ENCODE results near the gene AK5. TPM values are rescaled to one million over a fixed set of nuclear protein-coding genes. Genes with fewer than 3 reads are reported as not detected.
A peak's percentile ranks its signal among the peaks of the same experiment; 100 is the strongest.

AK5 gene, protein sequence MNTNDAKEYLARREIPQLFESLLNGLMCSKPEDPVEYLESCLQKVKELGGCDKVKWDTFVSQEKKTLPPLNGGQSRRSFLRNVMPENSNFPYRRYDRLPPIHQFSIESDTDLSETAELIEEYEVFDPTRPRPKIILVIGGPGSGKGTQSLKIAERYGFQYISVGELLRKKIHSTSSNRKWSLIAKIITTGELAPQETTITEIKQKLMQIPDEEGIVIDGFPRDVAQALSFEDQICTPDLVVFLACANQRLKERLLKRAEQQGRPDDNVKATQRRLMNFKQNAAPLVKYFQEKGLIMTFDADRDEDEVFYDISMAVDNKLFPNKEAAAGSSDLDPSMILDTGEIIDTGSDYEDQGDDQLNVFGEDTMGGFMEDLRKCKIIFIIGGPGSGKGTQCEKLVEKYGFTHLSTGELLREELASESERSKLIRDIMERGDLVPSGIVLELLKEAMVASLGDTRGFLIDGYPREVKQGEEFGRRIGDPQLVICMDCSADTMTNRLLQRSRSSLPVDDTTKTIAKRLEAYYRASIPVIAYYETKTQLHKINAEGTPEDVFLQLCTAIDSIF
- 1 to 10 TPM in 1 of 2 donors, under 1 TPM in 1; 0.77 to 2.9 TPM for total RNA-seq
- long read RNA-seq, partial matches to known transcripts: 0 of 2 reads
- long read RNA-seq, other reads (novel, unspliced or antisense): 2 of 2 reads

DNA sequence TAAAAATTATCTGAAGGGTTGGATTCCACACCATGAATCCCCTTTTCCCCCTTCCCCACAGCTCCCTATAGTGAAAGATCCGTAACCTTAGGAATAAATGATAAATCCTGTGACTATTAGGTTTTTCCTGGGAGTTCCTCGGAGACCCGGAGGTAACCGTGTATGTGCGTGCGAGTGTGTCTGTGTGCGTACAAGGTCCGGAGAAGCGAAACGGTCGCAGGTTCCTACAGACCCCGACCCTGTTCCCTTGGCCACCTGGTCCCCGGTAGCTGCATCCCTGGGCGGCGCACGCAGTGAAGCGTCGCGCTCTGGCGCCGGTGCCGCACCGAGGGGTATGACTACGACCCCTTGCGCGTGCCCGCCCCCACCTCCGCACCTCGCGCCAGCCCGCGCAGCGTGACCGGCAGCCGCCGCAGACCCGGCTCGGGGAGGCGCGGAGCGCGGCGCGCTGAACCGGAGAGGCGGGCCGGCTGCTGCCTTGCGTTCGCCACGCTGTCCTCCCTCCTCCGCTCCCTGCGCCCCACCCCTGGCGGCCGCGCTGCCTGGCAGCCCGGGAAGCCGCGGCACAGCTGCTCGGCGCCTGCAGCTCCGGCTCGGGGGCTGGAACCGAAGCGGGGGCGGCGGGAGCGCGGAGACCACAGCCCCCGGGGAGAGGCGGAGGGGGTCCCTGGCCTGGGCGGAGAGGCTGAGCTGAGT lies at the start of gene AK5:
Gene AK5 (plus strand): TSS at position 529 of the 696 bp plus-strand sequence. CDS start 295 bp downstream, outside the sequence.
- DNase-seq (peak; percentile 51), ATAC-seq (peak; percentile 88 to 97)
- intact Hi-C loops (cut with DNase I): no loop called here

DNA sequence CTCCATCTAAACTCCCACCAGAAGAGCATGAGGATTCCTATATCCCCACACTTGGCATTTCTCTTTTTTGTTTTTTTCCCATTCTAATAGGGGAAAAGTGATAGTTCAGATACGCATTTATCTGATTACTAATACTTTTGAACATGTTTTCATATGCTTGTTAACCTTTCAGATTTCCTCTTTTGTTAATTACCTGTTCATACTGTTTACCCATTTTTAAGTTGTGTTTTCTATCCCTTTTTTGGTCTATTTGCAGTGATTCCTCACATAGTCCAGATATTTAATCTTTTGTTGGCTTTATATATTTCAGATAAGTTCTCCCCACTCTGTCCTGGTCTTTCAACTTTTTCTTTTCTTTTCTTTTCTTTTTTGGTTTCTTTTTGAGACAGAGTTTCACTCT lies 49.0 kb upstream of the AK5 start:
- DNase-seq (no peak), ATAC-seq (no peak)
- intact Hi-C loops (cut with DNase I): no loop called here

DNA sequence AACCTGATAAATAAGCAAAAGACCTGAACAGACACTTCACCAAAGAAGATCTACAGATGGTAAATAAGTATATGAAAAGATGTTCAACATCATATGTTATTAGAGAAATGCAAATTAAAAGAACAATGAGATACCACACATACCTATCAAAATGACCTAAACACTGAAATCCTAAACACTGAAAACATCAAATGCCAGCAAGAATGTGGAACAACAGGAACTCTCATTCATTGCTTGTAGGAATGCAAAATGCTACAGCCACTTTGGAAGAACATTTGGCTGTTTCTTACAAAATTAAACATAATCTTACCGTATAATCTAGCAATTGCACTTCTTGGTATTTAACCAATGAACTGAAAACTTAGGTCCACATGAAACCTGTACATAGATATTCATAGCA lies 47.7 kb upstream of the AK5 start:
- intact Hi-C loops (cut with DNase I): no loop called here
- DNase-seq (no peak), ATAC-seq (no peak)

DNA sequence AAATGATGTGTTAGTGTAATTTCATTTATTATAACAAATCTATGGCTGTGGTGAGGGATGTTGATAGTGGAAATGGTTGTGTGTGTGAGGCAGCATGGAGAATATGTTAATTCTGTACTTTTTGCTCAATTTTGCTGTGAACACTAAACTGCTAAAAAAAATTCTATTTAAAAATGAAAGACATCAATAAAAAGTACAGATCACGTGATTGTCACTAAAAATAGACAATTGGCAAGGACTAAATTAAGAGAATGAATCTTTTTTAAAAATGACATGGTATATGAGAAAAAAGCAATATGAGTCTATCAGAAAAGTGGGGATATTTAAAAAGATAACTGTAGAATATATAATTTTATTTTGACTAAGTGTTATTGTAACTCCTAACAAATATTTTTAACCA lies 46.9 kb upstream of the AK5 start:
- intact Hi-C loops (cut with DNase I): no loop called here
- no peak for ATAC-seq

DNA sequence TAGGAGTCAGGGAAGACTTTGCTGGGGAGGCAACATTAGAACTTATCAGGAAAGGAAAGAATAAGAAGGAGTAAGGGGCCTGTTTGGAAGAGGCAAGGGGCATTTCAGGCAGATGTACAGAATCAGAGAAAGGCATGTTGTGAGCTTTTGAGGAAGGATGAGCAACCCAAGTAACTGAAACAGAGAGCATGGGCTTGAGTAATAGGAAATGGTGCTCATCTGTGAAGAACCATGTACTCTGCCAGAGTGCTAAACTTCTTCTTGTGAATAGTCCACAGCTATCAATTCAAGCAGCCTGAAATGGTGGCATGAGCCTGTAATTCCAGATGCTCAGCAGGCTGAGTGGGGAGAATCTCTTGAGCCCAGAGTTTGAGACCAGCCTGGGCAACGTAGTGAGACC lies 43.4 kb upstream of the AK5 start:
- no peak for DNase-seq
- intact Hi-C loops (cut with DNase I): no loop called here
- ATAC-seq: no peak

More for the DNA sequence above, 46.9 kb upstream of the AK5 start:
- no peak for DNase-seq

DNA sequence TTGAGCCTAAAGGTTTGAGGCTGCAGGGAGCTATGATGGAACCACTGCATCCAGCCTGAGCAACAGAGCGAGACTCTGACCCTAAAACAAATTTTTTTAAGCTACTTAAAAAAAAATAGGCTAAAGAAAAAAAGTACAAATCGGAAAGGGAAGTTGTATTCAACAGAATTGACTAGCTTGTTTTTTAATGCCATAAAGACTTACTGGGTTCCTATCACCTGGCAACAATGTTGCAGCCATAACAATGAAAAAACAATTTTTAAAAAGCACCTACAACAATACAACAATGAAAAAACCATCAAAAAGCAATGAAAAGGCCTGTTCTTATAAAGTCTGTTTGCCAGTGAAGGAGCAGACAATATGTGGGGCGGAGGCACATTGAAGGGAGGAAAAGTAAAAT lies 42.5 kb upstream of the AK5 start:
- DNase-seq: no peak
- no peak for ATAC-seq
- intact Hi-C loops (cut with DNase I): no loop called here

DNA sequence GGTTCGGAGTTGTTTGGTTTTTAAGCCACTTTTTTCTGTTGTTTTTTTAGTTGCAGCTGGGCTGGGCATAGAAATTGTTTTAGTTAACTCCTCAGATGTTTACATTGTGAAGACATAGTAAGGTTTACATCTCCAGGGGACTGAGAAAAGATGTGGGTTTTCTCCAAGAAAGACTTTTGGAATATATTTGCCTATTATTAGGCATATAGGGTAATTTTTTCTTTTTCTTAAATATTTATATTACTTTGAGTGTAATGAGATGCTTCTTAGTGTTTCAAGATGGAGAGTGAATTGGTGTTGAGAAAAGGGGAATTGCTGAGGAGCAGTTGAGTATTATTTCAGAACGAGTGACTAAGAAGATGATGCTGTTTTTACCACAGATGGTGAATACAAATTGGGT lies 36.0 kb upstream of the AK5 start:
- DNase-seq: no peak
- ATAC-seq: no peak
- intact Hi-C loops (cut with DNase I): no loop called here

DNA sequence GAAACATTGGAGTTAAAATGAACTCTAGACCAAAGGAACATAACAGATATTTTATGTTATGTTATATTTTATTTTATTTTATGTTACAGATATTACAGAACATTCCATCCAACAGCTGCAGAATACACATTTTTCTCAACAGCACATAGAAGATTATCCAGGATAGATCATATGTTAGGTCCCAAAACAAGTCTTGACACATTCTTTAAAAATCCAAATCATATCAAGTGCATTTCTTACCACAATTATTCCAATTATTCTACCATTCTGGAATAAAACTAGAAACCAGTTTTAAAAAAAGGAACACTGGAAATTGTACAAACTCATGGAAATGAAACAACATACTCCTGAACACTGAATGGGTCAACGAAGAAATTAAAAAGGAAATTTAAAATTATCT lies 31.7 kb upstream of the AK5 start:
- intact Hi-C loops (cut with DNase I): no loop called here
- ATAC-seq (no peak), DNase-seq (no peak)

DNA sequence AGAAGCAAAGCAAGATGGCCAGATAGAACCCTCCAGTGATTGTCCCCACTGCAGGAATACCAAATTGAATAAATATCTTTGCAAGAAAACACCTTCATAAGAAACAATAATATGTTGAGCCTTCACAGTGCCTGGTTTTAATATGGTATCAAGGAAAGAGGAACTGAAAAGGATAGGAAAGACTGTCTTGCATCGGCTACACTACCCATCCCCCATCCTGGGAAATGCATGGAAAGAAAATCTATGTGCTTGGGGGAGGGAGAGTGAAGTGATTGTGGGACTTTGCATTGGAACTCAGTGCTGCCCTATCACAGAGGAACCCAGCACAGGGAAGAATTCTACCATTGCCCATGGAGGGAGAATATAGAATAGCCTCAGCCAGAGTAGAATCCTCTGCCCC lies 28.6 kb upstream of the AK5 start:
- intact Hi-C loops (cut with DNase I): no loop called here

DNA sequence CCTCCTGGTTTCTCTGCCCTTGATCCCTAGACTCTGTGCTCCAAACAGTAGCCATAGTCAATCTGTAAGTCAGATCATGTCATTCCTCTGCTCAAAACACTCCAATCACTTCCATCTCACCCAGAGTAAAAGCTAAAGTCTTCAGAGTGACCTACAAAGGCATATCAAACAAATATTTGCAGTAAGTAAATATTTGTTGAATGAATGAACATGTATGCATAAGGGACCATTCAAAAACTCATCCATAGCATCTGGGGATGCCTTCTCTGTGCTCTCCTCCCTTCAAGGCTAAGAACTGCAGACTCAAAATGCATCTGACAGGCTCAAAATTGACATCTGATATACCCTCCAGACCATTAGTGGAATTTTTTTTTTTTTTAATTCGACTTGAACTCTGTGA lies 18.1 kb upstream of the AK5 start:
- ATAC-seq (no peak), DNase-seq (no peak)
- intact Hi-C loops (cut with DNase I): no loop called here

More for the DNA sequence above, 28.6 kb upstream of the AK5 start:
- ATAC-seq (no peak), DNase-seq (no peak)

DNA sequence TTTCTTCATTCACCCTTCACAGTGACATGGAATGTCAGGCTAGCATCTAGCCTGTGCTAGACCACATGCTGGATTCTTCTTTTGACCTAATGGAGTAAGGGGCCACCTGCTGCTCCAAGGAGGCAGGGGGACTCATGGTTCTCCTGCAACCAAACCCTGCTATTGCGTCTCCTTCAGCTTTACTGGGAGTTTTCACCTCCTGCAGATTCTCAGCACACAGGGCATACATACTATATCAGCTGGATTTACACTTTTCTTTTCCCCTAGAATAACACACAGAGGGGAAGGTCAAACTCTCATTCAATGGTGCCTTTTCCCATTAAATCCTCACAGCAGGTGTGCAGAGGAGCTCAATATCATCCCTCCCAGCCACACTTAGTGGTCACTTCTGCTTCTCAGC lies 16.6 kb upstream of the AK5 start:
- intact Hi-C loops (cut with DNase I): no loop called here
- DNase-seq: no peak
- ATAC-seq: no peak

DNA sequence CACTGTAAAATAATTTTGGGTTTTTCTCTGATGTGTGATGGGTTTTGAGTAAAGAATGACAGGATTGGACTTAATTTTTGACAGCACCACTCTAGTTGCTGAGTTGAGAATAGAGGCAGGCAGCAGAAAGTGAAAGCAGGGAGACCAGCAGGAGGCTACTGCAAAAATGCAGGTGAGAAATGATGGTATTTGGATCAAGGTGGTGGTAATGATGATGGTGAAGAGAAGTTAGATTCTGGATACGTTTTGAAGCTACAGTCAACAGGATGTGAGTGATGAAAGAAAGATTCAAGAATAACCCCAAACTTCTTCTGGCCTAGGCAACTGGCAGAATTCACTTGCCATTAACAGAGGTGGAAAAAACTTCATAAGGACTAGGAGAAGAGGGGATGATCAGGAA lies 14.8 kb upstream of the AK5 start:
- DNase-seq: no peak
- intact Hi-C loops (cut with DNase I): no loop called here
- no peak for ATAC-seq

DNA sequence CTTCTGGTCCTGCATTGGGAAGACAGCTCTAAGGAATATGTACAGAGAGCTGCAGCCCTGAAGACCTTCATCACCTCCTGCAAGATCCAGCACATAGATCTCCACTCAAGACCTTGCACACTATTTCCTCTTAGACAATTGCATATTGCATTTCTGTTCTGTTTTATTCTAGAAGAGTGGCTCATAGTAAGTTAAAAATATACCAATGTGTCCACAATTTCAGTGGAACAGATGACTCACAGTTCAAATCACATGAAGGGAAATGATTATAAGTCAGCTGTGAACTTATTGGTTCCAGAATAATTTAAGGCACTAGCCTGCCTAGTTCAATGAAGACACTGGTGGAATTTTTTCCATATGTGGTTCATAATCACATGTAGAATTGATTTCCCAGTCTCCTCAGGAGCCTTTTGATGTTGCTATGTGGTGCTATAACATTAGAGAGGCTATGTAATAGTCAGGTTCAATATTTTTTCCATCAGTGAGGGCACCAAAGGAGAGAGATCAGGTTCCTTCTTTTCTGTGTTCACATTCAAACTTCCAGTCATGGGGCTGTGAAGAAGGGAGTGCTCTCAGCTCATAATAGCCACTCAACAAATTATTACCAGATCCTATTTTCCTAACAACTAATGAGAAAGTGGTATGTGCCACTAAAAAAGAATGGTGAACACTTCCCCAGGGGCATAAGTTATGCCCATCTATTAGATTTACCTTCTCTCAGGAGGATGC lies 9.8 kb upstream of the AK5 start:
- intact Hi-C loops (cut with DNase I): no loop called here

DNA sequence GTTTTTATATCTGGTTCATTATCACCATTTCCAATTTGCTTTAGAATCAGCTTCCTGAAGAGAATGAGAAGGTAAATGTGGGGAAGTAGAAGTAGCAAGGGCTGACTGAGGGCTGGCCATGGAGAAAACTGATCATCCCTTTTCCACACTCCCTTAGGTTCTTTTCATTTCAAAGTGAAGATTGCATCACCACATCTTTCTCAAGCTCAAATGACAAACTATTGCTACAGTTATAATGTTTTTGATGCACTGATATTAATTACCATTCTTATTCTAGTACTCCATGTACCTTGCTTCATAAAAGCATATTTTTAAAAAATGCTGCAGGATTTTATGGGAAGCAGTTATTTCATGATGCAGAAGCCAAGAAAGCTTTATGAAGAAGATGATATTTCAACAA lies 7.9 kb upstream of the AK5 start:
- intact Hi-C loops (cut with DNase I): no loop called here
- ATAC-seq (no peak), DNase-seq (no peak)

More for the DNA sequence above, 9.8 kb upstream of the AK5 start:
- ATAC-seq: no peak
- no peak for DNase-seq

DNA sequence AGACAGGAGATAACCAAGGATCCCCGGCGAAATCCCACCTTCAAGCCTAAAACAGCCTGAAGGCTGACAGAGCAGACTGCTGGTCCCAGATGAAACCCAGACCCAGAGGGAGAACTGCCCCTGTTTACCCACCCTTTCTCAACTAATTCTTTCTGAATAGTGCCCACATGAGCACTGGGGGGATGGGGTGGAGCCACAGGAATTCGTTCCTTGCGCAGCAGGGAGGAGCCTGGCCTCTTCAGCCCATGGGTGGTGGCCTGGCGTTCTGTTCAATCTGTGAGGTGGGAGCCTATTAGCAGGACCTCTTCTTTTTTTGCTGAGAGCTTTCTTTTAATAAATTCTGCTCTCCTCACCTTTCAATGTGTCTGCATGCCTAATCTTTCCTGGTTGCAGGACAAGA lies 6.6 kb upstream of the AK5 start:
- no peak for ATAC-seq
- intact Hi-C loops (cut with DNase I): no loop called here

DNA sequence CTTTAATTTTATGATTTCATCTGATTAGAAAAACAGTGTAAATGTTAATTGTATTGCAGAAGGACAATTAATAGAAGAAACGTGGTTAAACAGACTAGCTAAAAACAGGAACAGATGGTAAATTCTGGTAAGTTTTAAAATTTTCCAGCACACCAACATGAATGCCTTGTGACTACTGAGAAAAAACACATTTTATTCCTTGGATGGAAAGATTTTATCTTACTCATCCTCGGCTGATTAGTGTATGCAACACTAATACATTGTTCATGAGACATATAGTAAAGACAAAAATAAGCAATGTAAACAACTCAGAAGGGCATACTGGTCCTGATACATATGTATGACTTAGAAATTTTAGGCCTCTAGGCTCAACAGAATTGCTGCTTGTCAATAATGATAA lies 4.9 kb upstream of the AK5 start:
- no peak for DNase-seq
- intact Hi-C loops (cut with DNase I): no loop called here
- no peak for ATAC-seq

More for the DNA sequence above, 6.6 kb upstream of the AK5 start:
- DNase-seq: no peak

DNA sequence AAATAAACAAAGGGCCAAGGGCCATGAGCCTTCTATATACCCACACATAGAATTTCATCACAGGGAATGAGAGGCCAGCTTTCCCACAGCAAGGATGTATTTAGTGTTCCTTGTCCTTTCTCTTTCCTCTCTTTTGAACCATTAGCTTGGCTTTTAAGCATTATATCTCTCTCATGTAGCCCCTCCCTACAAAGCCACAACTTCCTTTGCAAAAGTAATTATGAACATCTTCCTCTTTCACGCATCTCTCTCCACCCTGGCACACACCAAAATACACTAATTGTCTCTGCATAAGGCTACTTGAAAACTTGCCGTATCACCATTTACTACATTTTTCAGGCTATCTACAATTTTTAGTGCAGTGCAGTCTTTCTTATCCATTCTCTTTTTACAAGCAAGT lies 1.9 kb upstream of the AK5 start:
- no peak for DNase-seq
- no peak for ATAC-seq
- intact Hi-C loops (cut with DNase I): no loop called here

DNA sequence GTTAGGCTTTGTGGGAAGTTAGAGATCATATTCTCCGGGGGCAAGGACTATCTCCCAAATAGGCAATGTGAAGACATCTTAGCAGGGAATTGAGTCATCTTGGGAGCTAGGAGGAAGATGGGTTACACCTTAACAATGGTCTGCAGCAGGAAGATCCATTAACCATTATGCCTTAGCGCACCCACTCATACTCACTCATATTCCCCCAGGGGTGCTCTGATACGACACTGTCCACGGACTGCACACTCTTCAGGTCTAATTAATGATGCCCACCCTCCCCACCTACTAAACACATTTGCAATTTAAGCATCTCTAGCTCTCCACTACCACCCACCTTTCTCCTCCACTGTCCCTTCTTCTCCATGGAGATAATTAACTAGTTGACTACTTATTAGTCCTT lies 857 bp upstream of the AK5 start:
- ATAC-seq (no peak), DNase-seq (no peak)
- intact Hi-C loops (cut with DNase I): no loop called here

DNA sequence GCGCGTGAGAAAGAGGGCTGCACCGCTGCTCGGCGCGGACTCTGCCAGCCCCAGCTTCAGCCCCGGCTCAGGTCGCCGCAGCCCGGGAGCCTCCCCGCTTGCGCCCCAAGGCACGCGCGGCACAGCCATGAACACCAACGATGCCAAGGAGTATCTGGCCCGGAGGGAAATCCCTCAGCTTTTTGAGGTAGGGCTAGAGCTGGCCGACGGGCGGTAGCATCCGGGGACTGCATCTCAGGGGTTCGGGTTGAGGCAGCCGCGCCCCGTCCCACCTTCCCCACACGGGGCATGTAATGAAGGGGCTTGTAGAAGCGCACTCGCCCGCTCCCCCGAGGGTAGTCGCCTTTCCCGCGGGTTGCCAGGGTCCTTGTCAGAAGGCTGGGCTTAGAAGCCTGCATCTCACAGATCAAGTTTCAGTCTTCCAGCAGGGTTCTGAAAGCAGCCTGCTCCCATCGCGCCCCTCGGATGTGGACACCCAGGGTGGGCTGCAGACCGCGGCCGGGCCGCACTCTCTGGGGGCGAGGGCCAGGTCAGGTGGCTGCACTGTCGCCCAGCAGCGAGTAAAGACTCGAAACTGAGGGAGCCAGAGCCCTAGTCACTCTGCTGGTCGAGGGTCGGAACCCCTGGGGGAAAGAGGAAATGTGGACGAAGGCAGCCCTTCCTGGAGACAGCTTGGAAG lies 507 bp downstream of the AK5 start:
- ATAC-seq: peak; percentile 73
- DNase-seq: peak; percentile 22
- intact Hi-C loops (cut with DNase I): no loop called here
